Breast epithelium (tissue), 4 donors: ENCODE data around the gene FEM1B. TPM values are rescaled to one million over a fixed set of nuclear protein-coding genes. Genes with fewer than 3 reads are reported as not detected.

Source experiments
- DNase-seq, 2 donors: peaks; one replicate each; pipeline ENCODE4 v3.0.0-alpha.2; 2019; ENCODE audit warnings: low spot score in 2 of 2
- H3K27ac ChIP-seq, 2 donors: fragments of 200-600 bp; sonication (generic) in 1 of 2; one replicate each; pipeline ENCODE4 v1.5.1; 2016 to 2019; ENCODE audit warnings: mild to moderate bottlenecking in 1 of 2
- H3K27me3 ChIP-seq, 2 donors: fragments of 200-600 bp; sonication (generic) in 1 of 2; one replicate each; pipeline versions ENCODE4 v1.5.1 to v1.6.0; 2017 to 2019; ENCODE audit warnings: control low read depth in 1 of 2, mild to moderate bottlenecking in 1 of 2
- H3K36me3 ChIP-seq: fragments of 200-600 bp; one replicate; pipeline ENCODE4 v1.5.1; 2019
- H3K4me1 ChIP-seq, 2 donors: fragments of 200-600 bp; sonication (generic); one replicate each; pipeline ENCODE4 v1.5.1; 2016 to 2019; ENCODE audit warnings: control low read depth in 1 of 2
- H3K4me3 ChIP-seq, 3 donors: fragments of 200-600 bp; sonication (generic); 1 replicate in 2 of 3; 2 replicates in 1 of 3; pipeline ENCODE4 v1.5.1; 2016 to 2019; ENCODE audit warnings: mild to moderate bottlenecking in 3 of 3, moderate library complexity in 2 of 3
- H3K9me3 ChIP-seq, 2 donors: fragments of 200-600 bp; sonication (generic) in 1 of 2; one replicate each; pipeline ENCODE4 v1.5.1; 2016 to 2019; ENCODE audit warnings: control low read depth in 1 of 2
- POLR2A ChIP-seq: fragments of 450-650 bp; IDR thresholded peaks from one replicate; pipeline ENCODE4 v1.6.1; 2016; ENCODE audit warnings: antibody characterized with exemption, mild to moderate bottlenecking, moderate library complexity
- POLR2AphosphoS5 ChIP-seq, 3 donors: sonication (generic); formaldehyde crosslinking; IDR thresholded peaks; one replicate each; pipeline ENCODE4 v1.6.1; 2017; ENCODE audit warnings: antibody characterized with exemption in 3 of 3
- intact Hi-C: fragments of 100-400 bp; cut with DNase I; formaldehyde crosslinking; loops from one replicate; pipeline ENCODE4 v1.15.1; 2023; ENCODE audit warnings: low total_unique reads
- total RNA-seq, 3 donors: library from RNA; depleted of rRNA; stranded (reverse); fragments of >200 nt; gene quantifications; one replicate each; pipeline ENCODE4 v1.1.0, GENCODE V29; 2016
- TF ChIP-seq, protein P1 (sequence below), 3 donors: fragments of 450-650 bp; IDR thresholded peaks; one replicate each; pipeline ENCODE4 v1.5.1; 2016 to 2017; ENCODE audit warnings: antibody characterized with exemption in 3 of 3, mild to moderate bottlenecking in 3 of 3, moderate library complexity in 3 of 3

FEM1B gene
- total RNA-seq, 3 donors from 2014 or later, result 48.5 to 82.7 (median 60.0) TPM

GRCh38 chr15:68303560-68304436 is 26.3 kb downstream of the FEM1B start:
- H3K4me1 ChIP-seq, result peaks cover 5 to 6% of the 10 kb centered on the region in 2 donors
- intact Hi-C loops, result no loop called here
- H3K27ac ChIP-seq, result peak overlapping the region in 1 of 2 donors; percentile 25

GRCh38 chr15:68304589-68305337 is 27.2 kb downstream of the FEM1B start:
- Histone ChIP-seq H3K4me3 (no peak overlapping the region), H3K36me3 (no peaks in the 10 kb centered on the region), H3K4me1 (peaks cover 2 to 4% of the 10 kb centered on the region in 2 donors), H3K27ac (no peak overlapping the region), H3K9me3 (no peaks in the 10 kb centered on the region), H3K27me3 (no peaks in the 10 kb centered on the region)
- DNase-seq, result peak in 1 of 2 donors; percentile 16
- intact Hi-C loops, result no loop called here
- TF ChIP-seq, protein P1, sequence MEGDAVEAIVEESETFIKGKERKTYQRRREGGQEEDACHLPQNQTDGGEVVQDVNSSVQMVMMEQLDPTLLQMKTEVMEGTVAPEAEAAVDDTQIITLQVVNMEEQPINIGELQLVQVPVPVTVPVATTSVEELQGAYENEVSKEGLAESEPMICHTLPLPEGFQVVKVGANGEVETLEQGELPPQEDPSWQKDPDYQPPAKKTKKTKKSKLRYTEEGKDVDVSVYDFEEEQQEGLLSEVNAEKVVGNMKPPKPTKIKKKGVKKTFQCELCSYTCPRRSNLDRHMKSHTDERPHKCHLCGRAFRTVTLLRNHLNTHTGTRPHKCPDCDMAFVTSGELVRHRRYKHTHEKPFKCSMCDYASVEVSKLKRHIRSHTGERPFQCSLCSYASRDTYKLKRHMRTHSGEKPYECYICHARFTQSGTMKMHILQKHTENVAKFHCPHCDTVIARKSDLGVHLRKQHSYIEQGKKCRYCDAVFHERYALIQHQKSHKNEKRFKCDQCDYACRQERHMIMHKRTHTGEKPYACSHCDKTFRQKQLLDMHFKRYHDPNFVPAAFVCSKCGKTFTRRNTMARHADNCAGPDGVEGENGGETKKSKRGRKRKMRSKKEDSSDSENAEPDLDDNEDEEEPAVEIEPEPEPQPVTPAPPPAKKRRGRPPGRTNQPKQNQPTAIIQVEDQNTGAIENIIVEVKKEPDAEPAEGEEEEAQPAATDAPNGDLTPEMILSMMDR (IDR thresholded peaks at IDR 0.05), result no peak
- no peak for TF ChIP-seq POLR2AphosphoS5 (IDR thresholded peaks at IDR 0.05)
- no peak for TF ChIP-seq POLR2A

More at GRCh38 chr15:68303560-68304436, 26.3 kb downstream of the FEM1B start:
- peak in 1 of 2 donors; percentile 15 for DNase-seq
- no peaks in the 10 kb centered on the region for H3K27me3 ChIP-seq
- no peak overlapping the region for H3K4me3 ChIP-seq
- no peaks in the 10 kb centered on the region for H3K36me3 ChIP-seq
- TF ChIP-seq POLR2AphosphoS5 (IDR thresholded peaks at IDR 0.05) (no peak), POLR2A (no peak)
- TF ChIP-seq, protein P1 (IDR thresholded peaks at IDR 0.05), result no peak
- H3K9me3 ChIP-seq, result no peaks in the 10 kb centered on the region

DNA sequence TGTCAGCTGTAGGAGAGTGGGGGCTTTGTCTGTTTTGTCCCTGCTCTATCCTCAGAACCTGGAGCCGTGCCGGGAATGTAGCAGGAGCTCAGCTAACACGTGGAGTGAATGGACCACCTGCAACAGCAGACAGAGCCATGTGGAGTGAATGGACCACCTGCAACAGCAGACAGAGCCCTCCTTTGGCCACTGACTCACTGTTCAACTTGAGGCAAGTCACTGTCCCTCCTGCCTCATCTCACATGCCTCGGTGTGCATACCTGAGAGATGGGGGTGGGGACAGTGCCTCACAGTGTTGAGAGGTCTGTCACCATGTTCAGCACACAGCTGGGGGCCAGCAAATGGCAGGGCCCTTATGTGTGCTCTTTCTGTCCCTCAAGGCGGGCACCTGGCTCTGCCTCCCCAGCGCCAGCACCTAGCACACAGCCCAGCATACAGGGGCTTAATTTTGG is 27.9 kb downstream of the FEM1B start:
- Histone ChIP-seq H3K4me3 (no peak overlapping the region), H3K9me3 (no peaks in the 10 kb centered on the region), H3K36me3 (no peaks in the 10 kb centered on the region), H3K27ac (no peak overlapping the region), H3K27me3 (no peaks in the 10 kb centered on the region), H3K4me1 (no peaks in the 10 kb centered on the region)
- TF ChIP-seq POLR2A (no peak), POLR2AphosphoS5 (IDR thresholded peaks at IDR 0.05) (no peak)
- TF ChIP-seq, protein P1 (IDR thresholded peaks at IDR 0.05), result no peak
- peak in 1 of 2 donors; percentile 15 for DNase-seq
- intact Hi-C loops, result no loop called here

DNA sequence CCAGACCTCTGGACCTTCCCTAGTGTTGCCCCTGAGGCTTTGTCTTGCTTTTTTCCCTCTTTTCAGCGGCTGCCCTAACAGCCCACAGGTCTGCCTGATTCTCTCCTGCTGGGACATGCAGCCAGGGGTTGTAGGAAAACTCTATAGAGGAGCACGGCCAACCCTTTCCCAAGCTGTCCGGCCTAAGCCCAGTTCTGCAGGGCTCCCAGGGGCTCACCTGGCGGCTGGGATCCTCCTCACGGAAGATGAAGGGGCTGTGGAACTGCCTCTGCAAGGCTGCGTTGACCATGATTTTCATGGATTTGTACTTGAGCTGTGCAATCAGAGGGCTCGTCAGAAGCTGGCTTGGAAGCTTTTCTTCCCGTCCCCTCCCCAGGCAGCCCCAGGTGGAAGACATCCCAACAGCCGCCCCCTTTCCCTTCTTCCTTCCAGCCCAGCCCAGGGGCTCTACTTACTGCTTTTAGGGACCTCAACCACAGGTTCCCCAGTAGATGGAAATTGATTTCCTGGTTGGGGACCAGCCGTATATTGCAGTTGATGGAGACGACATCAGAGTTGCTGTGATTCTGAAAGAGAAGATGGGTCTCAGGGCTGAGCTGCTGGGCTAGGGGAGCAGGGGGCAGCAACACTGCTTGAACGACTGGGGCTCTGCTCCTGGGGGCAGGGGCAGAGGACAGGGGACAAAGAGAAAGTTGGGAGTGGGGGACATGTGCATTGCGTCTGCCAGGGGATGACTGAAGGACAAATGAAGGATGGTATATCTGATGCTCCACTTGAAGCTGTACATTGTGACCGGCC is 29.8 kb downstream of the FEM1B start:
- no peak for TF ChIP-seq POLR2AphosphoS5 (IDR thresholded peaks at IDR 0.05)
- TF ChIP-seq, protein P1 (IDR thresholded peaks at IDR 0.05), result no peak
- TF ChIP-seq POLR2A, result no peak
- intact Hi-C loops, result no loop called here
- Histone ChIP-seq H3K27me3 (no peaks in the 10 kb centered on the region), H3K36me3 (no peaks in the 10 kb centered on the region), H3K9me3 (no peaks in the 10 kb centered on the region), H3K4me3 (no peak overlapping the region), H3K27ac (peak overlapping the region; percentile 45 to 46), H3K4me1 (no peaks in the 10 kb centered on the region)
- peak in 1 of 2 donors; percentile 17 for DNase-seq
